ENCODE data around the gene HK3. TPM values are rescaled to one million over a fixed set of nuclear protein-coding genes. Genes with fewer than 3 reads are reported as not detected.

The HK3 gene
- total RNA-seq, 2 experiments from 2014 or later, result 0.33 TPM; not detected in 1

DNA sequence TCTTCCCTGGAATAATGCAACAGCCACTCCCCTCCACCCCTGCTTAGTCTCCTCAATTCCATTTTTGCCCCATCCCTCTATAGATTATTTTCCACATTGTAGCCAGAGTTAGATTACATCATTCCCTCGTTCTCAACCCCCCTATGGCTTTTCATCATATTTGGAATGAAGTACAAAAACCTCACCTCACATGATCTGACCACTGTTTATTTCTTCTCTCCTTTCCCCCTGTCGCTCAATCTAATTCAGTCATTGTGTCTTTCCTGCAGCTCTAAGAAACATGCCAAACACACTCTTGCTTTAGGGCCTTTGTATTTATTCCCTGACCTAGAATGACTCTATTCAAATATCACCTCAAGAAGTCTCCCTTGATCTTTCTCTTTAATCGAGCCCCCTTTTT, 22.6 kb upstream of the HK3 start:
- Mint-ChIP-seq H3K9me3 (no peaks in the 10 kb centered on the region), H3K27me3 (no peaks in the 10 kb centered on the region), H3K4me1 (peaks cover 3% of the 10 kb centered on the region), H3K36me3 (ENCODE audit: low read depth) (peaks cover 22% of the 10 kb centered on the region), H3K27ac (no peak overlapping the region), H3K4me3 (no peak overlapping the region)
- ChIA-PET CTCF (no interaction called here), POLR2A (no interaction called here)
- DNase-seq, result no peak

DNA sequence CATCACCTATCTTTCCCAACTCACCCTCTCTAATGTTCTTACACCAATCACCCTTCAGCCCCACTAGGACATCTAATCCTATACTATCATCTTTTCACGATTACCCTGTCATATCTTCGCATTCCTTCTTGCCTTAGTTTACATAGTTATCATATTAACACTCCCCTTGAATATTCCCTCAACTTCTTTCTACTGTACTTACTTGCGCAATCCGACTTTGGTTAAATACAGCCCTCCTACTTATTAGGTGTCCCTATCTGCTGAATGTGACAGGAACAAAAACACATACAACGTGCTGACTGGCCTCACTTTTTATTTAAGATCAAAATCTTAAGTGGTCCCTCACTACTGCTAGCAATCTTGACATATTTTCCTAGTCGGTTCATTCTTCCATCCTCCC, 19.5 kb upstream of the HK3 start:
- H3K9me3 Mint-ChIP-seq, result no peaks in the 10 kb centered on the region
- CTCF ChIA-PET, result no interaction called here
- H3K36me3 Mint-ChIP-seq (ENCODE audit: low read depth), result peaks cover 26% of the 10 kb centered on the region
- no peaks in the 10 kb centered on the region for H3K27me3 Mint-ChIP-seq
- POLR2A ChIA-PET, result no interaction called here
- no peak overlapping the region for H3K27ac Mint-ChIP-seq
- DNase-seq, result no peak
- peaks cover 9% of the 10 kb centered on the region for H3K4me1 Mint-ChIP-seq
- H3K4me3 Mint-ChIP-seq, result no peak overlapping the region

DNA sequence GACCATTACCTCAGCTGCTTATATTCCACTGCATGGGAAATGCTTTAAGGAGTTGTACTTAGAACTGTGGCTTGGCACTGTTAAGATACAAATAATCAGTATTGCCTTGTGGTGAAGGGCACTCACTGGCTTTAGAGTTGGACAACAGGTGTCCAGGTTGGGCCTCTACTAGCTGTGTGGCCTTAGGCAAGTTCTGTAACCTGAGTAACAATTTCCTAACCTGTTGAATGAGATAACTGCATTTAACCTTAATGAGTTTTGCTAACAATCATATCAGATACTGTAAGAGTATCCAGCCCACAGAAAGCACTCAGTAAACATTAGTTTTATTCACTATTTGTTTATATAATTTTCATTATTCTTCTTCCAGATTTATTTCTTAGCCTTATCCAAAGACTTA, 17.2 kb upstream of the HK3 start:
- Mint-ChIP-seq H3K27me3 (no peaks in the 10 kb centered on the region), H3K4me1 (peaks cover 9% of the 10 kb centered on the region), H3K36me3 (ENCODE audit: low read depth) (peaks cover 24% of the 10 kb centered on the region), H3K4me3 (no peak overlapping the region), H3K27ac (no peak overlapping the region), H3K9me3 (no peaks in the 10 kb centered on the region)
- CTCF ChIA-PET, result no interaction called here
- no peak for DNase-seq
- POLR2A ChIA-PET, result interaction anchor here (1.2 kb wide), 1 partner anchor 25 kb away, joined by 3 read pairs; no protein-coding TSS in a partner anchor

DNA sequence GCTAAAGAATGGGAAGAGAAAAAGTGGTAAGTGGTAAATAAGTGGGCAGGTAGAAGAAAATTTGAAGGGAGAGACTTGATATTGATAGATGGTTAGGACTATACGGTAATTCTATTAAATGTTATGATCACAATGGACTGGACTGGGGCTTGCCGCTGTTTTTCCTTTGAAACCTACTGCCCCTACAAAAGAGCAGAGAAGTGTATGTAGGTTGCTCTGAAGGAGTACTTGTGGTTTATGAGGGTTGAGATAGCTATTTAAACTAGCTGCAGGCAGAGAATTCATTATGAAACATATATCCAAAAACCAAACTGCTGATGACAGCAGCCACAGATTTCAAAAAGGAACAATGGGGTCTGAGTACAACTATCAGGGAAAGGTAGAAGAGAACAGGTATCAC, 16.8 kb upstream of the HK3 start:
- peaks cover 20% of the 10 kb centered on the region for H3K36me3 Mint-ChIP-seq (ENCODE audit: low read depth)
- CTCF ChIA-PET, result no interaction called here

DNA sequence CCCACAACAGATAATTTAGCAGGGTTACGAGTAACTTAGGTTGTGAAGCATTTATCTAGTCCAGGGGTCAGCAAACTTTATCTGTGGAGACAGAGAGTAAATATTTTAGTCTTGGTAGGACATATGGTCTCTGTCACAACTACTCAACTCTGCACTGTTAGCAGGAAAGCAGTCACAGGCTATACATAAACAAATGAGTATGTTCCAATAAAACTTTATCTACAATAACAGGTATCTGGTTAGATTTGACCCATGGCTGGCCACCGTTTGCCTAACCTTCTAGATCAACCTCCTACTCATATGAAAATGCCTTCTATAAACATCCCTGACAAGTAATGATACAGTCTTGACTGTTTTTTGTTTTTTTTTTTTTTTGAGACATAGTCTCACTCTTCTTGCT, 13.0 kb upstream of the HK3 start:
- Mint-ChIP-seq H3K4me1 (peaks cover 9% of the 10 kb centered on the region), H3K27me3 (no peaks in the 10 kb centered on the region), H3K9me3 (no peaks in the 10 kb centered on the region), H3K36me3 (ENCODE audit: low read depth) (peaks cover 25% of the 10 kb centered on the region), H3K27ac (no peak overlapping the region), H3K4me3 (no peak overlapping the region)
- ChIA-PET POLR2A (no interaction called here), CTCF (interaction anchor here (0.6 to 1.6 kb wide), 3 partner anchors 11 to 1339 kb away, joined by 3 to 5 read pairs (median 4); no protein-coding TSS in a partner anchor)
- no peak for DNase-seq

More for the DNA sequence above, 16.8 kb upstream of the HK3 start:
- Mint-ChIP-seq H3K4me3 (no peak overlapping the region), H3K27me3 (no peaks in the 10 kb centered on the region), H3K9me3 (no peaks in the 10 kb centered on the region), H3K27ac (no peak overlapping the region), H3K4me1 (peaks cover 9% of the 10 kb centered on the region)
- DNase-seq, result no peak
- POLR2A ChIA-PET, result interaction anchor here (1.2 kb wide), 1 partner anchor 25 kb away, joined by 3 read pairs; no protein-coding TSS in a partner anchor

DNA sequence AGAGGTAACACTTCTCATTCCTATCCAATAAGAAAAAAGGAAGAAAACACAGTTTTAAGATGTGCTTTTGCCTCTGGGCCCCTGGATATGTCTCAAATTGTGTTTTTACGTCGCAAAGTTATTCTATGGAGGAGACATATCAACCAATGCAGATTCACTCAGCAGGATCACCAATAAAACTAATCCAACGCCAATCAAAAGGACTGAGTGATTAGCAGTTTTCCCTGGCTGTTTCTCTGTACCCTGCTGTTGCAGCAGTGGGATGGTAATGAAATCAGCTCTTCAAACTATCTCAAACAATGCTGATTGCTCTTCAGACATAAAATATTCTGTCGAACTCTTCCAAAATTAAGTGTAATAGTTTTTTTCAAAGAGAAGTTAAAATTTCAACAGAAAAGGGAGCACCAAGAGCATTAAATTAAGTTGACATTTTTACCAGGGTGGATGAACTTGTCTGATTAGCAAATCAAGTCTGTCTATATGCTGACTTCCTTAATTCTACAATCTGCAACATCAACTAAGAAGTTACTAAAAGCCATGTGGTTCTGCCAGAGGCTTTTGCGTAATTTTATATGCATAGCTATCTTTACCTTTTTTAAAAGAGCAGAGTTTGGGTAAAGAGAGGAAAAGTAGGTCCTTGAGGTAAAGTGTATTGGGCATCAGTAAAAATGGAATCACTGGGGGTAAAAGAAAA, 9.7 kb upstream of the HK3 start:
- H3K4me3 Mint-ChIP-seq, result no peak overlapping the region
- POLR2A ChIA-PET, result interaction anchor here (2.2 kb wide), 1 partner anchor 9 kb away, joined by 8 read pairs; the partner anchor contains the start of gene HK3
- H3K27ac Mint-ChIP-seq, result no peak overlapping the region

DNA sequence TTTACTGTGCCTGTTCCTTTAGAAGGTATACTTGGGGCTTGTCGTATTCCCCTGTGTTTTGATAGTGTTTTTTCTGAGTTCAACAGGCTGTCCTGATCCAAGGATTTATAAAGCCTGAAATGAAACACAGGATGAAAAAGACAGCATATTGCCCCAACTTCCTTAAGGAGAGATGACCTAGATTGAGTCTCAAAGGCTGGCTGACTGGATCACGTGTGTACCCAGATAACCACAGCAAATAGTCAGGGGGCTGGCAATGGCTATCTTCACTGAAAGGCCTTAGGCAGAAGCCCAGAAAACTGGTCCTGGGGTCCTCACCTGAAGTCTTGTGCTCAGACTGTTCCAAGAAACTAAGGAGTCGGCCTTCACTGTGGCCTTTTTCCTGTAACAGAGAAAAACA, 7.7 kb upstream of the HK3 start:
- Mint-ChIP-seq H3K9me3 (no peaks in the 10 kb centered on the region), H3K27ac (no peak overlapping the region), H3K4me3 (no peak overlapping the region), H3K4me1 (peaks cover 5% of the 10 kb centered on the region), H3K36me3 (ENCODE audit: low read depth) (peaks cover 59% of the 10 kb centered on the region), H3K27me3 (no peaks in the 10 kb centered on the region)
- ChIA-PET POLR2A (no interaction called here), CTCF (no interaction called here)
- no peak for DNase-seq

More for the DNA sequence above, 9.7 kb upstream of the HK3 start:
- Mint-ChIP-seq H3K27me3 (no peaks in the 10 kb centered on the region), H3K4me1 (no peaks in the 10 kb centered on the region), H3K9me3 (no peaks in the 10 kb centered on the region), H3K36me3 (ENCODE audit: low read depth) (peaks cover 51% of the 10 kb centered on the region)
- no peak for DNase-seq
- CTCF ChIA-PET, result interaction anchor here (2.2 kb wide), 1 partner anchor 251 kb away, joined by 6 read pairs; no protein-coding TSS in a partner anchor

DNA sequence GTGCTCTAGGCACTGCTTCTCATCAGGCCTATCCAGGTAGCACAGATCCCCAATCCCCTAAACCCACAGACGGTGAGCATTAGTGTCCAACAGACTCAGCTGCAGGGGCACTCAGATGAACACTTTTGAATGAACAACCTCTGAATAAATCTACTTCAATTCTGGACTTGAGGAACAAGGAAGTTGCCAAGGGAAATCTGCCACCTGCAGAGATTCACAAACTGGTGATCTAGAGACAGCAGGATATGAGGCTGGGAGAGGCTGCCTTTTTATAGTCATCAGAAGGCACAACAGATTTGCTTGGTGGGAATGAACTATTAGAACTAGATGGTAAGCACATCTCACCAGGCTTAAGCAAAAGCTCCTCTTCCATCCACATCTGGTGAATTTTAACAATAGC, 7.0 kb upstream of the HK3 start:
- ChIA-PET CTCF (no interaction called here), POLR2A (no interaction called here)
- H3K27ac Mint-ChIP-seq, result no peak overlapping the region
- H3K9me3 Mint-ChIP-seq, result no peaks in the 10 kb centered on the region
- DNase-seq, result no peak
- peaks cover 7% of the 10 kb centered on the region for H3K4me1 Mint-ChIP-seq
- peaks cover 61% of the 10 kb centered on the region for H3K36me3 Mint-ChIP-seq (ENCODE audit: low read depth)
- no peak overlapping the region for H3K4me3 Mint-ChIP-seq
- no peaks in the 10 kb centered on the region for H3K27me3 Mint-ChIP-seq

DNA sequence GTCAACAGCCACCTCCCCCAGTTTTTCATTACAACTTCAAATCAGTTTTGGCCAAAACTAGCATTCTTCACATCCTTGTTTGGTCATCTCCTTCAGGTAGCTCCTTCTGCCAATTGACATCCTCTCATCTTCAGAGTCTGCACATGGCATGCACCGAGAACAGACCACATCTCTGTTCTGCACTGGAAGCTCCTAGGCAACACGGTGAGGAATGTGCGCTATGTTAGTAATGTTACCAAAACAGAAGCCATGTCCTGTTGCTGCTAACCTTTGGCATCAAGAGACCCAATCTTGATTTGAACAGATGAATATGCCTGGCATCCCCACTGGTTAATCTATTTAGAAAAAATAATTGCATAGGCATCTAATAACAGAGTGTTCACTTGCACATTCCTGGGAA, 5.1 kb upstream of the HK3 start:
- H3K4me1 Mint-ChIP-seq, result peaks cover 20% of the 10 kb centered on the region
- CTCF ChIA-PET, result no interaction called here
- no peak overlapping the region for H3K27ac Mint-ChIP-seq
- no peak overlapping the region for H3K4me3 Mint-ChIP-seq
- POLR2A ChIA-PET, result no interaction called here
- H3K36me3 Mint-ChIP-seq (ENCODE audit: low read depth), result peaks cover 52% of the 10 kb centered on the region
- H3K27me3 Mint-ChIP-seq, result no peaks in the 10 kb centered on the region
- DNase-seq, result no peak
- H3K9me3 Mint-ChIP-seq, result no peaks in the 10 kb centered on the region

DNA sequence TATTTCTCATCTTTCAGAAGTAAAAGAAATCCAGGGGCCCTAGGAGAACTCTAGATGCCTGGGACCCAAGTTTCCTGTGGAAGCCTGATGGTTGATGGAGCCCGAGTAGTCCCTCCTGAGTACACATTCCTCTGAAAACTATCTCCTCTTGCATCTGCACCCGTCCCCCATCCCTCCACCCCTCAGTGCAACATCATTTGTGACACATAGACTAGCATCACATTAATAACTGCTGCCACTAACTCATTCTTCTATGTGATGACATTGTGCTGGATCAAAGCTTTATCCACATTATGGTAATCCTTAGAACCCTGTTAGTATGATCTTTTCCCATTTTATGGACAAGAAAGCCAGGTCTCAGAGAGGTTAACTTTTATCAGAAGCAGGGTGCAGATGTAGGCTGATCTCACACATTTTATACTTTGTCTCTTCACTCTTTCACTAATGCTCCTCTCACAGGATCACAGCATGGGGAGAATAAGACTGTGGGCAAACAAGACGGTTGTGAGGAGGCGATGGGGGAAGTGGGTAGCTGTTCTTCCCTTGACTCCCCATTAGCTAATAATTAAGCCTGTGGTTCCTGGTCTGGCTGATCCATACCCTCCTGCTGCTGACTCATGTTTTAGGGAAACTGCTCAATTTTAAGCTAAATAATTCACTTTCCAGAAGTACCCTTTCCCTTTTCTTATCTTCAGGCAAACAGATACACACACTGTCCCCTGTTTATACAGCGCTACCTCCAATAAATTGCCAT, 3.9 kb upstream of the HK3 start:
- CTCF ChIA-PET, result no interaction called here
- no peak overlapping the region for H3K27ac Mint-ChIP-seq
- POLR2A ChIA-PET, result interaction anchor here (1.0 kb wide), 1 partner anchor 40 kb away, joined by 3 read pairs; no protein-coding TSS in a partner anchor

DNA sequence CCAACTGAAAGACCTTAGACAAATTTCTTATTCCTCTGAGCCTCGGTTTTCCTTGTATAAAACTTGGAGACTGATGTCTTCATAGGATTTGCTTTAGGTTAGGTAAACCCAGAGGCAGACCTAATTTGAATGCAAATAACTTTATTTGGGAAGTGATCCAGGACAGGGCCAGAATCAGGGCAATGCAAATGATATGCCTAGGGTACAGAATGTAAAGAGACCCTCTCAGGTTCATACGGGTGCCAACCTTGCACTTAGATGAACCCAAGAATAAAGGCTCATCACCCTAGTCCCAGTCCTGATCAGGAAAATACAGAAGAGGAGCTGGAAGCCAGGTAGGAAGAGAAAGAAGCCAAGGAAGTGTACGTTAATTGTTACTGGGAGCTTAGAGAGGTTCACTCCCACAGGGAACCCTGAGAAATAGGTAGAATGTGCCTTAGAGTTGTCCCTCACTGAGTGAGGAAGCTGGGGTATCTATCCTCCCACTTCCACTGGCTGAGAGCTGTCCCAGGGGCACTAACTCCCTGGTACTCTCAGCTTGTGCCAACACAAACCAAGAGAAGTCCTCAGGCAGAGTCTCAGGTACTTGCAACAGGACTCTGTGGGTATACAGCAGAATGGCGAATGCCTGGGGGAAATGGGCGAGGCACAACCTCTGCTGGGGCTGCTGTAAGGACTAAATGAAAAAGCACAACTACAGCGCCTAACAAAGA, 3.1 kb upstream of the HK3 start:
- Mint-ChIP-seq H3K27me3 (no peaks in the 10 kb centered on the region), H3K36me3 (ENCODE audit: low read depth) (peaks cover 44% of the 10 kb centered on the region), H3K4me3 (no peak overlapping the region), H3K9me3 (no peaks in the 10 kb centered on the region), H3K27ac (no peak overlapping the region), H3K4me1 (peaks cover 24% of the 10 kb centered on the region)
- POLR2A ChIA-PET, result interaction anchor here (1.0 kb wide), 1 partner anchor 41 kb away, joined by 3 read pairs; no protein-coding TSS in a partner anchor
- DNase-seq, result no peak
- CTCF ChIA-PET, result no interaction called here

More for the DNA sequence above, 3.9 kb upstream of the HK3 start:
- Mint-ChIP-seq H3K9me3 (no peaks in the 10 kb centered on the region), H3K36me3 (ENCODE audit: low read depth) (peaks cover 46% of the 10 kb centered on the region), H3K4me3 (no peak overlapping the region), H3K27me3 (no peaks in the 10 kb centered on the region), H3K4me1 (peaks cover 24% of the 10 kb centered on the region)
- no peak for DNase-seq

DNA sequence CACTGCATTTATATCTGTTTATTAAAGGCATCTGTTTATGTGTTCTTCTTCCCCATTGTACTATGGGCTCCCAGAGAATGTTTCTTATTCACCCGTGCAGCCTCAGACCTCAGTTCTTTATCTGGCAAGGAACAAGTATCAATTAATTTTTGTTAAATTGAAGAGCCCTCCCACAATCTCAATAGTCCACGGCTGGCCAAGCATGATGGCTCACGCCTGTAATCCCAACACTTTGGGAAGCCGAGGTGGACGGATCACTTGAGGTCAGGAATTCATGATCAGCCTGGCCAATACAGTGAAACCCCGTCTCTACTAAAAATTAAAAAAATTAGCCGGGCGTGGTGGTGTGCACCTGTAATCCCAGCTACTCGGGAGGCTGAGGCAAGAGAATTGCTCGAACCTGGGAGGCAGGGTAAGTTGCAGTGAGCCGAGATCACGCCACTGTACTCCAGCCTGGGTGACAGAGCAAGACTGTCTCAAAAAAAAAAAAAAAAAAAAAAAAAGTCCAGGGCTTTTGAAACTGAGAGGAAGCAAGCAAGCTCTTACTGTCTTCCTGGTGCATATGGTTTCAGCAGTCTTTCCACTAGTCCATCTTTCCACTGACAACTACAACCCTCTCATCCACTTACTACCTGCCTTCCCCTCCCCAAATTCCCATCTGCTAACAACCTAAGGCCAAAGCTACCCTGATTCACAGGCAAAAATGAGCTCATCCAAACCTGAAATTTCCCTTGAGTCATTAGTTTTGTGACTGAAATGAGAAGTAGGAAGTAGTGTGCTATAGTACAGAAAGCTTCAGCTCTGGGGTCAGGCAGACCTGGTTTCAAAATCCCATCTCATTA, 2.3 kb upstream of the HK3 start:
- Mint-ChIP-seq H3K36me3 (ENCODE audit: low read depth) (peaks cover 37% of the 10 kb centered on the region), H3K4me1 (peaks cover 24% of the 10 kb centered on the region), H3K27me3 (no peaks in the 10 kb centered on the region), H3K9me3 (no peaks in the 10 kb centered on the region), H3K4me3 (no peak overlapping the region), H3K27ac (peak overlapping the region; percentile 65)
- ChIA-PET POLR2A (no interaction called here), CTCF (interaction anchor here (1.2 kb wide), 1 partner anchor 241 kb away, joined by 6 read pairs; no protein-coding TSS in a partner anchor)
- no peak for DNase-seq
